AG04450 (cell line): ENCODE data around the gene RGS12. TPM values are rescaled to one million over a fixed set of nuclear protein-coding genes. Genes with fewer than 3 reads are reported as not detected.

Experiments used
- CTCF ChIA-PET: fragments of 300-600, 350-600 bp; formaldehyde crosslinking; extraction: SDS; loops from one replicate; lab custom pipeline; 2022; ENCODE audit warnings: antibody characterized with exemption, inconsistent platforms; lab: Charles Lee
- POLR2A ChIA-PET: fragments of 350-600 bp; formaldehyde crosslinking; extraction: SDS; loops from one replicate; lab custom pipeline; 2021; ENCODE audit warnings: antibody characterized with exemption, inconsistent platforms; lab: Yijun Ruan, JAX
- DNase-seq: peaks from one replicate; pipeline ENCODE4 v3.0.0-alpha.2; 2011; ENCODE audit warnings: low read depth, low spot score
- H3K27ac ChIP-seq: one replicate; pipeline ENCODE4 v1.5.1; 2012; ENCODE audit warnings: low read depth, low read length, control low read depth
- H3K27me3 ChIP-seq: one replicate; pipeline ENCODE4 v1.6.0; 2012; ENCODE audit warnings: low read length; ENCODE audit not compliant: control insufficient read depth, insufficient read depth
- H3K4me3 ChIP-seq: 2 replicates; pipeline ENCODE4 v1.5.1; 2011; ENCODE audit warnings: mild to moderate bottlenecking, low read depth, low read length, control low read depth
- H3K9me3 ChIP-seq: 2 replicates; pipeline ENCODE4 v1.5.1; 2012; ENCODE audit warnings: low read length; ENCODE audit not compliant: control insufficient read depth, insufficient read depth
- CTCF ChIP-seq: IDR thresholded peaks from 2 replicates; pipeline ENCODE4 v1.5.1; 2011; ENCODE audit warnings: low read depth, low read length, control low read depth, inconsistent platforms
- polyA plus RNA-seq: library from polyadenylated mRNA; depleted of rRNA; stranded (reverse); fragments of >200 nt; gene quantifications from 2 replicates; pipeline ENCODE4 v1.2.3, GENCODE V29; 2011

The RGS12 gene
- polyA plus RNA-seq, 1 experiment = 12.5 TPM

- ChIA-PET POLR2A (interaction anchor here (0.6 to 1.5 kb wide), 3 partner anchors 10 to 83 kb away, joined by 3 to 4 read pairs (median 3); no protein-coding TSS in a partner anchor), CTCF (interaction anchor here (1.7 kb wide), 1 partner anchor 186 kb away, joined by 4 read pairs; no protein-coding TSS in a partner anchor)
- H3K9me3 ChIP-seq = peaks cover 13% of the 10 kb centered on the region
- no peak for DNase-seq
- TF ChIP-seq CTCF = no peak
- H3K4me3 ChIP-seq = peak overlapping the region; percentile 85
- no peaks in the 10 kb centered on the region for H3K27me3 ChIP-seq
- peak overlapping the region; percentile 52 for H3K27ac ChIP-seq
These were observed 875 bp downstream of the RGS12 start for GRCh38 chr4:3293401-3294391.

- CTCF ChIA-PET = no interaction called here
- peak overlapping the region; percentile 85; the same call in 1 of the 2 replicates for H3K4me3 ChIP-seq
- POLR2A ChIA-PET = interaction anchor here (1.1 kb wide), 1 partner anchor 53 kb away, joined by 4 read pairs; no protein-coding TSS in a partner anchor
- H3K27me3 ChIP-seq = no peaks in the 10 kb centered on the region
- H3K9me3 ChIP-seq = peaks cover 13% of the 10 kb centered on the region
- H3K27ac ChIP-seq = no peak overlapping the region
- TF ChIP-seq CTCF = no peak
- no peak for DNase-seq
These were observed 1.8 kb downstream of the RGS12 start for GRCh38 chr4:3294401-3295241.

GRCh38 chr4:3295837-3296624 lies 3.2 kb downstream of the RGS12 start:
- Histone ChIP-seq H3K9me3 (peaks cover 13% of the 10 kb centered on the region), H3K4me3 (no peak overlapping the region), H3K27ac (no peak overlapping the region), H3K27me3 (no peaks in the 10 kb centered on the region)
- CTCF ChIA-PET = interaction anchor here (0.8 kb wide), 1 partner anchor 64 kb away, joined by 6 read pairs; no protein-coding TSS in a partner anchor
- POLR2A ChIA-PET = no interaction called here
- no peak for TF ChIP-seq CTCF
- no peak for DNase-seq

GRCh38 chr4:3296651-3297050 lies 3.8 kb downstream of the RGS12 start:
- POLR2A ChIA-PET = no interaction called here
- DNase-seq = no peak
- Histone ChIP-seq H3K27ac (no peak overlapping the region), H3K27me3 (no peaks in the 10 kb centered on the region), H3K4me3 (no peak overlapping the region), H3K9me3 (peaks cover 13% of the 10 kb centered on the region)
- TF ChIP-seq CTCF = no peak
- CTCF ChIA-PET = no interaction called here
